C4-2B (cell line): ENCODE results near the gene MCM8.

ENCODE experiments used
- CTCF ChIP-seq: fragments of 450-650 bp; conservative IDR thresholded peaks from 2 replicates; pipeline ENCODE4 v1.5.1; 2017; ENCODE audit warnings: mild to moderate bottlenecking
- ZFX ChIP-seq: fragments of 450-650 bp; IDR thresholded peaks from 2 replicates; pipeline ENCODE4 v1.6.1; 2017

GRCh38 chr20:5970381-5970780, 19.9 kb downstream of the MCM8 start:
- TF ChIP-seq CTCF (no peak), ZFX (no peak)
